Bronchial epithelial cell (primary cell): ENCODE measurements around the gene CELSR2. TPM values are rescaled to one million over a fixed set of nuclear protein-coding genes. Genes with fewer than 3 reads are reported as not detected.

ENCODE experiments used
- DNase-seq: peaks from one replicate; pipeline ENCODE4 v3.0.0-alpha.2; 2010; ENCODE audit warnings: low read depth
- FAIRE-seq: peaks from 2 replicates; lab custom pipeline; 2011; peaks lifted over from hg19 to GRCh38; lab: Jason Lieb, UNC
- H3K27me3 ChIP-seq: 2 replicates; pipeline ENCODE4 v1.5.1; 2011; ENCODE audit warnings: low read length; ENCODE audit not compliant: control insufficient read depth, insufficient read depth
- H3K36me3 ChIP-seq: 2 replicates; pipeline ENCODE4 v1.5.1; 2011; ENCODE audit warnings: low read length; ENCODE audit not compliant: control insufficient read depth, insufficient read depth
- H3K4me3 ChIP-seq: 2 replicates; pipeline ENCODE4 v1.5.1; 2011; ENCODE audit warnings: mild to moderate bottlenecking, low read depth, low read length, control low read depth
- CTCF ChIP-seq: IDR thresholded peaks from 2 replicates; pipeline ENCODE4 v1.5.1; 2011; ENCODE audit warnings: mild to moderate bottlenecking, moderate library complexity, low read length, control low read depth, inconsistent platforms; ENCODE audit not compliant: insufficient read depth, severe bottlenecking
- total RNA-seq: library from RNA; depleted of rRNA; stranded (reverse); fragments of >200 nt; gene quantifications from 2 replicates; pipeline ENCODE4 v1.2.1, GENCODE V29; 2014

Gene CELSR2
- total RNA-seq, 1 donor from 2014 or later, result 9.2 TPM

- H3K27me3 ChIP-seq, result no peaks in the 10 kb centered on the region
- DNase-seq, result no peak
- FAIRE-seq, result no peak
- peak overlapping the region; percentile 31 for H3K4me3 ChIP-seq
- H3K36me3 ChIP-seq, result peaks cover 21% of the 10 kb centered on the region
- no peak for TF ChIP-seq CTCF
Observed at GRCh38 chr1:109255678-109256077, 6.3 kb downstream of the CELSR2 start.

GRCh38 chr1:109256085-109256484 is 6.7 kb downstream of the CELSR2 start:
- FAIRE-seq (no peak), DNase-seq (no peak)
- no peaks in the 10 kb centered on the region for H3K27me3 ChIP-seq
- H3K4me3 ChIP-seq, result no peak overlapping the region
- TF ChIP-seq CTCF, result no peak
- H3K36me3 ChIP-seq, result peaks cover 22% of the 10 kb centered on the region

- TF ChIP-seq CTCF, result no peak
- no peak overlapping the region for H3K4me3 ChIP-seq
- no peaks in the 10 kb centered on the region for H3K27me3 ChIP-seq
- DNase-seq (peak; percentile 99), FAIRE-seq (no peak)
- peaks cover 21% of the 10 kb centered on the region for H3K36me3 ChIP-seq
Observed at GRCh38 chr1:109256971-109257681, 7.8 kb downstream of the CELSR2 start.

- TF ChIP-seq CTCF, result no peak
- FAIRE-seq (no peak), DNase-seq (no peak)
- Histone ChIP-seq H3K27me3 (no peaks in the 10 kb centered on the region), H3K4me3 (no peak overlapping the region), H3K36me3 (peaks cover 17% of the 10 kb centered on the region)
Observed at GRCh38 chr1:109257682-109258421, 8.5 kb downstream of the CELSR2 start.

- H3K27me3 ChIP-seq, result no peaks in the 10 kb centered on the region
- H3K36me3 ChIP-seq, result peaks cover 20% of the 10 kb centered on the region
- no peak for TF ChIP-seq CTCF
- FAIRE-seq (no peak), DNase-seq (no peak)
- H3K4me3 ChIP-seq, result no peak overlapping the region
Observed at GRCh38 chr1:109258481-109259466, 9.4 kb downstream of the CELSR2 start.
